GM21360 (cell line): ENCODE measurements around the gene ECSCR.

Experiments
- ATAC-seq: cut with Tn5 transposase; IDR thresholded peaks from one replicate; pipeline ENCODE4 v1.9.1; 2021; ENCODE audit warnings: mild to moderate bottlenecking, moderate library complexity; ENCODE audit not compliant: unreplicated experiment

The ECSCR gene

GRCh38 chr5:139474890-139475791, 12.6 kb upstream of the ECSCR start:
- no peak for ATAC-seq

GRCh38 chr5:139473565-139473964, 11.0 kb upstream of the ECSCR start:
- ATAC-seq = no peak

GRCh38 chr5:139473105-139473504, 10.6 kb upstream of the ECSCR start:
- no peak for ATAC-seq

- ATAC-seq = no peak
These were observed 10.0 kb upstream of the ECSCR start for GRCh38 chr5:139472386-139473030.

- ATAC-seq = no peak
These were observed 8.3 kb upstream of the ECSCR start, which contains the start of gene SMIM33 for GRCh38 chr5:139470821-139471300. Gene SMIM33 (plus strand): TSS chr5:139471004. CDS start chr5:139471122, 118 bp downstream.

- ATAC-seq = no peak
These were observed 5.9 kb upstream of the ECSCR start for GRCh38 chr5:139468421-139468931.

GRCh38 chr5:139461698-139462097, 845 bp downstream of the ECSCR start:
- ATAC-seq = no peak

- no peak for ATAC-seq
These were observed 1.4 kb downstream of the ECSCR start for GRCh38 chr5:139461176-139461575.

- ATAC-seq = no peak
These were observed 2.1 kb downstream of the ECSCR start for GRCh38 chr5:139460455-139460854.

- no peak for ATAC-seq
These were observed 3.0 kb downstream of the ECSCR start for GRCh38 chr5:139459451-139459934.

- ATAC-seq = peak; percentile 52
These were observed 3.7 kb downstream of the ECSCR start for GRCh38 chr5:139458580-139459407.

GRCh38 chr5:139457653-139458306, 4.8 kb downstream of the ECSCR start:
- ATAC-seq = no peak

GRCh38 chr5:139457241-139457640, 5.3 kb downstream of the ECSCR start:
- ATAC-seq = no peak

GRCh38 chr5:139456776-139457175, 5.8 kb downstream of the ECSCR start:
- ATAC-seq = no peak

GRCh38 chr5:139454568-139455290, 7.8 kb downstream of the ECSCR start:
- no peak for ATAC-seq

GRCh38 chr5:139453683-139454567, 8.6 kb downstream of the ECSCR start:
- no peak for ATAC-seq

GRCh38 chr5:139451878-139452660, 10.5 kb downstream of the ECSCR start:
- no peak for ATAC-seq

GRCh38 chr5:139451176-139451575, 11.4 kb downstream of the ECSCR start:
- ATAC-seq = no peak
